EH (cell line): Measurements from ENCODE around the gene AKAP6.
A peak's percentile ranks its signal among the peaks of the same experiment; 100 is the strongest.

Experiments
- DNase-seq: peaks from one replicate; pipeline ENCODE4 v3.0.0-alpha.2; 2015; ENCODE audit warnings: low read depth

AKAP6 gene

GRCh38 chr14:32412103-32412502, 83.0 kb downstream of the AKAP6 start:
- DNase-seq: no peak

GRCh38 chr14:32412532-32412931, 83.4 kb downstream of the AKAP6 start:
- DNase-seq: no peak

GRCh38 chr14:32413967-32414640, 85.0 kb downstream of the AKAP6 start:
- DNase-seq: no peak

GRCh38 chr14:32414808-32415255, 85.7 kb downstream of the AKAP6 start:
- DNase-seq: peak; percentile 19

- peak; percentile 76 for DNase-seq
Observed at GRCh38 chr14:32417956-32418552, 89.0 kb downstream of the AKAP6 start.

GRCh38 chr14:32419429-32419828, 90.3 kb downstream of the AKAP6 start:
- DNase-seq: no peak

- DNase-seq: peak; percentile 51
Observed at GRCh38 chr14:32421781-32422180, 92.7 kb downstream of the AKAP6 start.

GRCh38 chr14:32422440-32422839, 93.3 kb downstream of the AKAP6 start:
- DNase-seq: no peak

GRCh38 chr14:32426028-32426427, 96.9 kb downstream of the AKAP6 start:
- no peak for DNase-seq

GRCh38 chr14:32426586-32427388, 97.7 kb downstream of the AKAP6 start:
- no peak for DNase-seq

- DNase-seq: no peak
Observed at GRCh38 chr14:32427726-32428528, 98.8 kb downstream of the AKAP6 start.

- no peak for DNase-seq
Observed at GRCh38 chr14:32428875-32429274, 99.8 kb downstream of the AKAP6 start.

GRCh38 chr14:32430326-32430725, 101.2 kb downstream of the AKAP6 start:
- DNase-seq: peak; percentile 43

GRCh38 chr14:32432813-32433538, 103.9 kb downstream of the AKAP6 start:
- peak; percentile 8 for DNase-seq

GRCh38 chr14:32434180-32434579, 105.1 kb downstream of the AKAP6 start:
- no peak for DNase-seq

GRCh38 chr14:32434880-32435279, 105.8 kb downstream of the AKAP6 start:
- DNase-seq: no peak

- DNase-seq: no peak
Observed at GRCh38 chr14:32435411-32435810, 106.3 kb downstream of the AKAP6 start.

GRCh38 chr14:32436993-32437392, 107.9 kb downstream of the AKAP6 start:
- no peak for DNase-seq

GRCh38 chr14:32438517-32438916, 109.4 kb downstream of the AKAP6 start:
- DNase-seq: no peak

GRCh38 chr14:32443890-32444661, 115.0 kb downstream of the AKAP6 start:
- DNase-seq: peak; percentile 25

- no peak for DNase-seq
Observed at GRCh38 chr14:32447371-32447770, 118.3 kb downstream of the AKAP6 start.
